K562 (cell line): Measurements from ENCODE around the gene ROBO1. TPM values are rescaled to one million over a fixed set of nuclear protein-coding genes. Genes with fewer than 3 reads are reported as not detected.

ENCODE experiments used
- ATAC-seq: fragments of 200-7000 bp; cut with Tn5 transposase; 3 replicates; pipeline ENCODE4 v1.9.1; 2020; ENCODE audit warnings: moderate library complexity
- BruUV-seq: library from RNA; stranded (reverse); fragments of 400-500 nt; replicated peaks from 2 replicates; lab custom pipeline; 2021; lab: Mats Ljungman, UMichigan
- CTCF ChIA-PET: fragments of 300-600 bp; formaldehyde crosslinking; extraction: SDS; loops from one replicate; lab custom pipeline; 2021; ENCODE audit warnings: low intra/inter-chr PET ratio; lab: Yijun Ruan, JAX
- POLR2A ChIA-PET: fragments of 300-600, 350-650 bp; sonication (Branson Sonifier 250); formaldehyde crosslinking; extraction: SDS; loops from one replicate; lab custom pipeline; 2021; ENCODE audit warnings: antibody characterized with exemption, inconsistent platforms; lab: Yijun Ruan, JAX
- DNase-seq, 4 experiments: peaks; one replicate each; pipeline versions ENCODE4 v3.0.0 to v3.0.0-alpha.2; 2011 to 2018; ENCODE audit warnings: low spot score in 3 of 4, mixed read lengths in 3 of 4; ENCODE audit errors: extremely low read depth in 1 of 4
- FAIRE-seq: peaks from 2 replicates; lab custom pipeline; 2011; peaks lifted over from hg19 to GRCh38; lab: Jason Lieb, UNC
- H2AFZ ChIP-seq: 2 replicates; pipeline ENCODE4 v1.6.0; 2011; ENCODE audit warnings: low read depth, low read length, control low read depth, inconsistent platforms
- H3K27ac ChIP-seq: fragments of 200-600 bp; 3 replicates; pipeline ENCODE4 v1.8.0; 2011; ENCODE audit warnings: low read depth, mild to moderate bottlenecking, control low read depth, inconsistent platforms, low read length, moderate library complexity, mixed read lengths; ENCODE audit errors: extremely low read depth
- H3K27me3 ChIP-seq, 2 experiments: fragments of 300-600 bp in 1 of 2; 2 replicates in 1 of 2; 3 replicates in 1 of 2; pipeline versions ENCODE4 v1.6.0 to v1.8.0; 2011; ENCODE audit warnings: inconsistent platforms in 2 of 2, low read length in 2 of 2, mild to moderate bottlenecking in 1 of 2, mixed read lengths in 1 of 2, moderate library complexity in 1 of 2; ENCODE audit not compliant: control insufficient read depth in 2 of 2, insufficient read depth in 2 of 2
- H3K36me3 ChIP-seq: fragments of 300-600 bp; 3 replicates; pipeline ENCODE4 v1.8.0; 2011; ENCODE audit warnings: mild to moderate bottlenecking, low read length, inconsistent platforms; ENCODE audit not compliant: control insufficient read depth, insufficient read depth
- H3K4me1 ChIP-seq, 2 experiments: fragments of 200-600 bp in 1 of 2; replicated peaks in 1 of 2; 2 replicates in 1 of 2; 3 replicates in 1 of 2; pipeline versions ENCODE4 v1.5.1 to v1.8.0; 2011; ENCODE audit warnings: inconsistent platforms in 2 of 2, low read length in 2 of 2, mild to moderate bottlenecking in 1 of 2, mixed read lengths in 1 of 2, moderate library complexity in 1 of 2; ENCODE audit not compliant: control insufficient read depth in 2 of 2, insufficient read depth in 2 of 2
- H3K4me2 ChIP-seq: 2 replicates; pipeline ENCODE4 v1.6.1; 2011; ENCODE audit warnings: low read length, control low read depth, inconsistent platforms, mixed read lengths; ENCODE audit not compliant: insufficient read depth
- H3K4me3 ChIP-seq: fragments of 200-600 bp; sonication (generic), shearing (Covaris generic); 2 replicates; pipeline ENCODE4 v1.5.1; 2016; ENCODE audit warnings: control low read depth, inconsistent platforms
- H3K79me2 ChIP-seq: fragments of 200-600 bp; 3 replicates; pipeline ENCODE4 v1.8.0; 2011; ENCODE audit warnings: low read length, inconsistent platforms; ENCODE audit not compliant: control insufficient read depth, insufficient read depth
- H3K9ac ChIP-seq, 2 experiments: 2 replicates each; pipeline versions ENCODE4 v1.6.0 to v1.6.1; 2011; ENCODE audit warnings: low read depth in 2 of 2, low read length in 2 of 2, control low read depth in 1 of 2, inconsistent platforms in 1 of 2, mild to moderate bottlenecking in 1 of 2, mixed read lengths in 1 of 2; ENCODE audit not compliant: insufficient read depth in 1 of 2
- H3K9me1 ChIP-seq: one replicate; pipeline ENCODE4 v1.6.0; 2011; ENCODE audit warnings: inconsistent platforms, mild to moderate bottlenecking, low read length, moderate library complexity; ENCODE audit not compliant: control insufficient read depth, insufficient read depth
- H3K9me3 ChIP-seq: replicated peaks from 2 replicates; pipeline ENCODE4 v1.5.1; 2011; ENCODE audit warnings: low read depth, low read length, inconsistent platforms; ENCODE audit not compliant: control insufficient read depth, insufficient read depth
- H4K20me1 ChIP-seq: replicated peaks from 2 replicates; pipeline ENCODE4 v1.6.1; 2011; ENCODE audit warnings: low read length, inconsistent platforms, mixed read lengths; ENCODE audit not compliant: control insufficient read depth, insufficient read depth
- DACH1 ChIP-seq: fragments of 450-650 bp; IDR thresholded peaks from 2 replicates; pipeline ENCODE4 v1.6.1; 2018; ENCODE audit not compliant: partially characterized antibody
- NELFE ChIP-seq: IDR thresholded peaks from 2 replicates; pipeline ENCODE4 v1.6.1; 2011; ENCODE audit warnings: mild to moderate bottlenecking; ENCODE audit not compliant: insufficient read depth, insufficient read length
- XRCC4 ChIP-seq: IDR thresholded peaks from one replicate; pipeline ENCODE4 v1.6.1; 2011; ENCODE audit not compliant: insufficient read depth, insufficient read length; ENCODE audit errors: extremely low read depth
- ZFP30 ChIP-seq: fragments of 250-450 bp; sonication (Bioruptor Pico); IDR thresholded peaks from 2 replicates; pipeline ENCODE4 v1.8.0; 2022; ENCODE audit warnings: moderate library complexity, mild to moderate bottlenecking, inconsistent platforms, borderline replicate concordance
- ZZZ3 ChIP-seq: fragments of 450-650 bp; IDR thresholded peaks from 2 replicates; pipeline ENCODE4 v1.6.1; 2016; ENCODE audit warnings: antibody characterized with exemption, mild to moderate bottlenecking, moderate library complexity
- WGBS: fragments of 100-300 bp; shearing (Covaris generic); methylation state at CpG from one replicate; pipeline ENCODE4 v1.1.6; 2016; ENCODE audit warnings: low coverage, mixed read lengths; ENCODE audit not compliant: insufficient coverage; ENCODE audit errors: missing lambda C conversion rate; 5-methylcytosine and 5-hydroxymethylcytosine counted together
- in situ Hi-C: fragments of 300-500 bp; cut with MboI; formaldehyde crosslinking; loops from 4 replicates; pipeline ENCODE4 v1.15.0; 2018; ENCODE audit warnings: inconsistent platforms, mixed read lengths
- intact Hi-C: fragments of 100-400 bp; cut with micrococcal nuclease; formaldehyde crosslinking; loops from 2 replicates; pipeline ENCODE4 v1.14.2; 2022
- polyA plus RNA-seq, 8 experiments: library from polyadenylated mRNA; depleted of rRNA in 4 of 8; stranded (reverse) in 5 of 8; unstranded in 3 of 8; fragments of >200 nt; fragmentation: Nextera tagmentation in 2 of 8; fragmentation: Illumina TruSeq in 1 of 8; extraction: Ambion mirVana in 2 of 8; extraction: Trizol in 1 of 8; gene quantifications; 2 replicates each; pipeline versions ENCODE4 v1.2.1 to v1.2.3, GENCODE V29; 2011 to 2014; ENCODE audit warnings: inconsistent platforms in 1 of 8, missing spikeins in 1 of 8
- total RNA-seq, 7 experiments: library from RNA; depleted of rRNA in 6 of 7; stranded (reverse); fragments of >200 nt in 6 of 7; fragmentation: Illumina TruSeq in 2 of 7; extraction: Trizol in 2 of 7; gene quantifications; 2 replicates each; pipeline versions ENCODE4 v1.2.1 to v1.2.3, GENCODE V29; 2011 to 2021; ENCODE audit warnings: low replicate concordance in 1 of 7
- TF ChIP-seq, protein P1 (sequence below), 2 experiments: fragments of 450-650 bp in 1 of 2; sonication (generic) in 1 of 2; formaldehyde crosslinking; conservative IDR thresholded peaks; 2 replicates each; pipeline versions ENCODE4 v1.4.0 to v1.8.1; 2020 to 2022; ENCODE audit warnings: mild to moderate bottlenecking in 1 of 2, missing genetic modification reagents in 1 of 2
- TF ChIP-seq, protein P2 (sequence below): fragments of 250-450 bp; sonication (Bioruptor Pico); IDR thresholded peaks from 2 replicates; pipeline ENCODE4 v1.4.0; 2020
- TF ChIP-seq, protein P3 (sequence below), 2 experiments: IDR thresholded peaks; 2 replicates each; pipeline ENCODE4 v1.6.1; 2012; ENCODE audit warnings: improper control_type of control experiment in 2 of 2, low read depth in 2 of 2, low read length in 2 of 2, borderline replicate concordance in 1 of 2
- TF ChIP-seq, protein P4 (sequence below), 2 experiments: IDR thresholded peaks in 1 of 2; conservative IDR thresholded peaks in 1 of 2; 2 replicates each; pipeline ENCODE4 v1.6.1; 2016; ENCODE audit warnings: low read depth in 2 of 2, mild to moderate bottlenecking in 1 of 2, missing compliant biosample characterization in 1 of 2, missing genetic modification characterization in 1 of 2, moderate library complexity in 1 of 2

The ROBO1 gene
- total and polyA plus RNA-seq, 9 of the 15 experiments (the other 6 are each of a cell fraction or from before 2014, with no cell fraction given): 0.01 to 0.53 (median 0.17) TPM; not detected in 5

DNA sequence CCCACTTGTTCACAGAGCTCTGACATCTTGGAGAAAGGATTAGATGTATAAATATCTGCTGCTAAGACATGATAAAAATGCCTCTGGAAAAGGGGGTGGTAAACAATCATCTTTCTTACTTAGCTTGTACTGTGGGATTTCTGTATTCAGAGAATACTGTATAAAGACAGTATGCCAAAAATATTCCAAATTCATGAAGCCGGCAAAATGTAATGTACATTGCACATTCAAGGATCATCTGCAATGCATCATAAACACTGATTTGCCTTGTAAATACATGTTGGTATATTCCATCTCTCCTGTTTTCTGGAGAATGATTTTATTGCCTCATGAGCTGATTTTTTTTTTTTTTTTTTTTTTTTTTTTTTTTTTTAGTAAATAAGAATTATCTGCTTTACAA lies 355.3 kb downstream of the ROBO1 start:
- H3K79me2 ChIP-seq: no peaks in the 10 kb centered on the region
- CTCF ChIA-PET: interaction anchor here (0.6 kb wide), 1 partner anchor 89 kb away, joined by 6 read pairs; no protein-coding TSS in a partner anchor
- 0% methylated on average over 1 of the region's 1 CpG for WGBS
- FAIRE-seq: no peak
- no peaks in the 10 kb centered on the region for H3K27me3 ChIP-seq
- no peaks in the 10 kb centered on the region for H3K9me3 ChIP-seq
- no TSS peak for BruUV-seq
- TF ChIP-seq XRCC4: no peak
- TF ChIP-seq, protein P1, sequence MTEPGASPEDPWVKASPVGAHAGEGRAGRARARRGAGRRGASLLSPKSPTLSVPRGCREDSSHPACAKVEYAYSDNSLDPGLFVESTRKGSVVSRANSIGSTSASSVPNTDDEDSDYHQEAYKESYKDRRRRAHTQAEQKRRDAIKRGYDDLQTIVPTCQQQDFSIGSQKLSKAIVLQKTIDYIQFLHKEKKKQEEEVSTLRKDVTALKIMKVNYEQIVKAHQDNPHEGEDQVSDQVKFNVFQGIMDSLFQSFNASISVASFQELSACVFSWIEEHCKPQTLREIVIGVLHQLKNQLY (CRISPR knock-in tag; conservative IDR thresholded peaks at IDR 0.05): no peak
- TF ChIP-seq, protein P2, sequence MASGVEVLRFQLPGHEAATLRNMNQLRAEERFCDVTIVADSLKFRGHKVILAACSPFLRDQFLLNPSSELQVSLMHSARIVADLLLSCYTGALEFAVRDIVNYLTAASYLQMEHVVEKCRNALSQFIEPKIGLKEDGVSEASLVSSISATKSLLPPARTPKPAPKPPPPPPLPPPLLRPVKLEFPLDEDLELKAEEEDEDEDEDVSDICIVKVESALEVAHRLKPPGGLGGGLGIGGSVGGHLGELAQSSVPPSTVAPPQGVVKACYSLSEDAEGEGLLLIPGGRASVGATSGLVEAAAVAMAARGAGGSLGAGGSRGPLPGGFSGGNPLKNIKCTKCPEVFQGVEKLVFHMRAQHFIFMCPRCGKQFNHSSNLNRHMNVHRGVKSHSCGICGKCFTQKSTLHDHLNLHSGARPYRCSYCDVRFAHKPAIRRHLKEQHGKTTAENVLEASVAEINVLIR (CRISPR knock-in tag): no peak
- no peak for TF ChIP-seq ZFP30
- TF ChIP-seq, protein P3, sequence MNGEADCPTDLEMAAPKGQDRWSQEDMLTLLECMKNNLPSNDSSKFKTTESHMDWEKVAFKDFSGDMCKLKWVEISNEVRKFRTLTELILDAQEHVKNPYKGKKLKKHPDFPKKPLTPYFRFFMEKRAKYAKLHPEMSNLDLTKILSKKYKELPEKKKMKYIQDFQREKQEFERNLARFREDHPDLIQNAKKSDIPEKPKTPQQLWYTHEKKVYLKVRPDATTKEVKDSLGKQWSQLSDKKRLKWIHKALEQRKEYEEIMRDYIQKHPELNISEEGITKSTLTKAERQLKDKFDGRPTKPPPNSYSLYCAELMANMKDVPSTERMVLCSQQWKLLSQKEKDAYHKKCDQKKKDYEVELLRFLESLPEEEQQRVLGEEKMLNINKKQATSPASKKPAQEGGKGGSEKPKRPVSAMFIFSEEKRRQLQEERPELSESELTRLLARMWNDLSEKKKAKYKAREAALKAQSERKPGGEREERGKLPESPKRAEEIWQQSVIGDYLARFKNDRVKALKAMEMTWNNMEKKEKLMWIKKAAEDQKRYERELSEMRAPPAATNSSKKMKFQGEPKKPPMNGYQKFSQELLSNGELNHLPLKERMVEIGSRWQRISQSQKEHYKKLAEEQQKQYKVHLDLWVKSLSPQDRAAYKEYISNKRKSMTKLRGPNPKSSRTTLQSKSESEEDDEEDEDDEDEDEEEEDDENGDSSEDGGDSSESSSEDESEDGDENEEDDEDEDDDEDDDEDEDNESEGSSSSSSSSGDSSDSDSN (IDR thresholded peaks at IDR 0.05; ENCODE audit: borderline replicate concordance in 1 of 2, low read depth in 2 of 2, low read length in 2 of 2): no peak
- TF ChIP-seq ZZZ3: no peak
- TF ChIP-seq, protein P4, sequence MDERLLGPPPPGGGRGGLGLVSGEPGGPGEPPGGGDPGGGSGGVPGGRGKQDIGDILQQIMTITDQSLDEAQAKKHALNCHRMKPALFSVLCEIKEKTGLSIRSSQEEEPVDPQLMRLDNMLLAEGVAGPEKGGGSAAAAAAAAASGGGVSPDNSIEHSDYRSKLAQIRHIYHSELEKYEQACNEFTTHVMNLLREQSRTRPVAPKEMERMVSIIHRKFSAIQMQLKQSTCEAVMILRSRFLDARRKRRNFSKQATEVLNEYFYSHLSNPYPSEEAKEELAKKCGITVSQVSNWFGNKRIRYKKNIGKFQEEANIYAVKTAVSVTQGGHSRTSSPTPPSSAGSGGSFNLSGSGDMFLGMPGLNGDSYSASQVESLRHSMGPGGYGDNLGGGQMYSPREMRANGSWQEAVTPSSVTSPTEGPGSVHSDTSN (CRISPR knock-in tag; IDR thresholded peaks at IDR 0.05; ENCODE audit: low read depth): no peak
- TF ChIP-seq, protein P4 (tag; conservative IDR thresholded peaks at IDR 0.05; ENCODE audit: low read depth): no peak
- no peak for TF ChIP-seq DACH1
- TF ChIP-seq NELFE: no peak
- H3K36me3 ChIP-seq: no peaks in the 10 kb centered on the region
- H3K27ac ChIP-seq: no peak overlapping the region
- in situ Hi-C loops (no loop called here), intact Hi-C loops (no loop called here)
- DNase-seq: no peak
- no peak overlapping the region for H3K4me3 ChIP-seq
- H3K4me1 ChIP-seq: no peaks in the 10 kb centered on the region
- no peaks in the 10 kb centered on the region for H4K20me1 ChIP-seq
- no peak overlapping the region for H3K9ac ChIP-seq
- H3K4me2 ChIP-seq: no peak overlapping the region
- H3K9me1 ChIP-seq: no peaks in the 10 kb centered on the region
- no peak for ATAC-seq
- H2AFZ ChIP-seq: no peak overlapping the region
- POLR2A ChIA-PET: no interaction called here
